ENCODE results near the gene ARPC5L. TPM values are rescaled to one million over a fixed set of nuclear protein-coding genes. Genes with fewer than 3 reads are reported as not detected.

Gene ARPC5L
- total and polyA plus RNA-seq, 10 donors = 33.6 to 75.3 (median 48.3) TPM

DNA sequence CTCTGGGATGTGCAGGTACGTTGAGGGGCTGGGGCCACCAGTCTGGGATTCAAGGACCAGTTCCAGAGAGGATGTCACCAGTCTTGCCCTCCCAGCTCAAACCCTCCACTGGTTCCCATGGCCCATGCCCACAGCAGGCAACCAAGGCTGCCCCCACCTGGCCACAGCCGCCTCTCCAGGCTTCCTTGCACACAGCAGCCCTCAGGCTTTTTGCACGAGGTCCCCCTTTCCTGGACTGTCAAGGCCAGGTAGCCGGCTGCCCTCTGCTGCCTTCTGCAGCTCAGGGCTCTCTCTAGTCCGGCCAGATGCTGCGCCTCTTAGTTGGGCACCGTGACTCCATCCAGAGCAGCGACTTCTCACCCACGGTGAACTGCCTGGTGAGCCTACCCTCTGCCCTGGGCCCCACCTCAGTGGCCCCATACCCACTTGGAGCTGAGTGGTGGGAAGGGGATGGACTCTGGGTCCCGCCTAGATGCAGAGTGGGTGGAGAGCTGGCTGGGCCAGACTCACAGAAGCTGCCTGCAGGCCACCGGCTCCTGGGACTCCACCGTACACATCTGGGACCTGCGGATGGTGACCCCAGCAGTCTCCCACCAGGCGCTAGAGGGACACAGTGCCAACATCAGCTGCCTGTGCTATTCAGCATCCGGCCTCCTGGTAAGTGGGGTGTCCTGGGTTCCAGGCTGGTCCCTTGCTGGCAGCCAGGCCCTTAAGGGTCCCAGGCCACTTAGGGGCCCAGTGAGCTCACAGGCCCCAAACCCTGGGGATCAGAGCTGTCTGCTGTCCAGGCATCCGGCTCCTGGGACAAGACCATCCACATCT, 5.8 kb upstream of the ARPC5L start:
- H3K9me3 ChIP-seq = no peaks in the 10 kb centered on the region
- WGBS, 5 donors = 53 to 76% (median 68%) methylated on average over 7 to 16 of the region's 16 CpGs
- H3K4me3 ChIP-seq = no peak overlapping the region
- peaks cover 33 to 61% (median 46%) of the 10 kb centered on the region in 6 donors for H3K4me1 ChIP-seq
- intact Hi-C loops (cut with DNase I; ENCODE audit: low total_unique reads) = loop anchor here (10.0 kb wide), 1 partner anchor 289 kb away; the partner anchor contains the start of gene SCAI
- peak; percentile 77 for DNase-seq
- peaks cover 3 to 52% (median 48%) of the 10 kb centered on the region in 6 donors for H3K36me3 ChIP-seq
- no peaks in the 10 kb centered on the region for H3K27me3 ChIP-seq (replicated peaks in 1 of 7)
- no peak overlapping the region for H3K27ac ChIP-seq
- no peak for TF ChIP-seq POLR2A (IDR thresholded peaks at IDR 0.05)
- TF ChIP-seq, protein P1, sequence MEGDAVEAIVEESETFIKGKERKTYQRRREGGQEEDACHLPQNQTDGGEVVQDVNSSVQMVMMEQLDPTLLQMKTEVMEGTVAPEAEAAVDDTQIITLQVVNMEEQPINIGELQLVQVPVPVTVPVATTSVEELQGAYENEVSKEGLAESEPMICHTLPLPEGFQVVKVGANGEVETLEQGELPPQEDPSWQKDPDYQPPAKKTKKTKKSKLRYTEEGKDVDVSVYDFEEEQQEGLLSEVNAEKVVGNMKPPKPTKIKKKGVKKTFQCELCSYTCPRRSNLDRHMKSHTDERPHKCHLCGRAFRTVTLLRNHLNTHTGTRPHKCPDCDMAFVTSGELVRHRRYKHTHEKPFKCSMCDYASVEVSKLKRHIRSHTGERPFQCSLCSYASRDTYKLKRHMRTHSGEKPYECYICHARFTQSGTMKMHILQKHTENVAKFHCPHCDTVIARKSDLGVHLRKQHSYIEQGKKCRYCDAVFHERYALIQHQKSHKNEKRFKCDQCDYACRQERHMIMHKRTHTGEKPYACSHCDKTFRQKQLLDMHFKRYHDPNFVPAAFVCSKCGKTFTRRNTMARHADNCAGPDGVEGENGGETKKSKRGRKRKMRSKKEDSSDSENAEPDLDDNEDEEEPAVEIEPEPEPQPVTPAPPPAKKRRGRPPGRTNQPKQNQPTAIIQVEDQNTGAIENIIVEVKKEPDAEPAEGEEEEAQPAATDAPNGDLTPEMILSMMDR (IDR thresholded peaks at IDR 0.05 in 8 of 11, conservative IDR thresholded peaks at IDR 0.05 in 3 of 11) = peak in 6 of 11 experiments; percentile 6 to 37 (median 18)
- TF ChIP-seq POLR2AphosphoS5 (IDR thresholded peaks at IDR 0.05) = peak in 1 of 3 donors; percentile 48

DNA sequence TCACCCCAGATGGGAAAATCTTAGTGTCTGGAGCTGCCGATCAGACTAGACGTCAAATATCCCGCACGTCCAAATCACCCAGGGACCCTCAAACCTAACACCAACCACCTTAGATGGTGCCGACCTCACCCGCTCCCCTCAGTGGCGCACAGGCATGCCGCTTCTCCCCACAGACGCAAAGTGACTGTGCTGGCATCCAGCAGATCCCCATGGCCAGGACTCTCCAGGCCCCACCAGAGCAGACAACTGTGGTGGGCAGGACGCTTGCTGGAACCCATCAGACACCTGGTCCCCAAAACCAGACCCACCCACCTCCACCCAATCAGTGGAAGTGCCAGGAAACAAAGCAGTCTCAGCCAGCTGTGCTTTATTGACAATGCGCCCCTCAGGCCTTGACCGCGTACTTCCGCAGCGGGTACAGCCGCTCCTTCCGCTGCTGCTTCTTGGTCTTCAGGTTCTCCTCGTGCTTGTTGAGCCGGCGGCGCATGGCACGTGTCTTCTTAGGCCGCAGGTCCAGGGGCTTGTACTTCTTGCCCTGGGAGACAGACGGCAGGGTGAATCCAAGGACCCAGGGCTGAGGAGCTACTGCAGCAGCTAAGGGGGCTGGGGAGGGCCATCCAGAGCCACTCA, 4.3 kb upstream of the ARPC5L start:
- 88 to 96% (median 91%) methylated on average over 20 to 24 of the region's 24 CpGs for WGBS, 5 donors
- Histone ChIP-seq H3K4me3 (no peak overlapping the region), H3K36me3 (peaks cover 3 to 52% (median 48%) of the 10 kb centered on the region in 6 donors), H3K4me1 (peaks cover 33 to 60% (median 48%) of the 10 kb centered on the region in 6 donors), H3K9me3 (no peaks in the 10 kb centered on the region), H3K27ac (no peak overlapping the region), H3K27me3 (replicated peaks in 1 of 7) (no peaks in the 10 kb centered on the region)
- no peak for DNase-seq
- TF ChIP-seq POLR2AphosphoS5 (IDR thresholded peaks at IDR 0.05) (peak in 2 of 3 donors; percentile 25 to 64), POLR2A (IDR thresholded peaks at IDR 0.05) (no peak)
- intact Hi-C loops (cut with DNase I; ENCODE audit: low total_unique reads) = loop anchor here (10.0 kb wide), 1 partner anchor 287 kb away; the partner anchor contains the start of gene SCAI

DNA sequence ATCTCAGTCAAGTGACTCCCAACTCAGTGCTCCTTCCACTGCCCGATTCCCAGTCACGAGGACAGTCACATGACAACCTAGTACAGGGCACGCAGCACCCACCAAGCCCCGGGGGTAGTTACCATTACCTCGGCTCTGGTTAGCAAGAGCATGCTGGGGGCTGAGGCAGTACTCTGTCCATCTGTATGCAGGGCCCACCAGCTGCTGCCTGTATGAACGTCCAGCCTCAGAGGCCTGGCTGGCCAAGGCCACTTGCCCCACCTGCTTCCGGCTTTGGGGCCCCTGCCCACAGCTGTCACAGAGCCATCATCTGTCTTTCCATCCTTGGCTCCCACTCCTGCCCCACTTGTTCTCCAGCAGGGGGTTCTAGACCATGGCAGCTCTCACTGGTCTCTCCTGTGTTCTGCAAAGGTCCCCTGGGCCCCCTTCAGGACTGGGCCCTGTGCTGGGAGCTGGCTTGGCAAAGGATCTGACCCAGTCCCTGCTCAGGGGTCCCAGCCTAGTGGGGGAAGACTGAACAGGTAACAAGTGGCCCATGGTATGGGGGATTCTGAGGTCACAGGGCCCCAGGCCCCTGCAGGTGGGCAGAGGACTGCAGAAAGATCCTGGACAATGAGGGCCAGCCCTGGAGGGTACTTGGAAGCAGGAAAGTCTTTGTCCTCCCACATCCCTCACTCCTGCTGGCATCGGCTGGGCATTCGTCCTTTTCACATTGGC, 3.4 kb upstream of the ARPC5L start:
- 68 to 84% (median 79%) methylated on average over 7 to 9 of the region's 9 CpGs for WGBS, 5 donors
- TF ChIP-seq POLR2AphosphoS5 (IDR thresholded peaks at IDR 0.05) (peak in 1 of 3 donors; percentile 25), POLR2A (IDR thresholded peaks at IDR 0.05) (no peak)
- TF ChIP-seq, protein P1 (IDR thresholded peaks at IDR 0.05 in 8 of 11, conservative IDR thresholded peaks at IDR 0.05 in 3 of 11) = no peak
- Histone ChIP-seq H3K9me3 (no peaks in the 10 kb centered on the region), H3K27me3 (replicated peaks in 1 of 7) (no peaks in the 10 kb centered on the region), H3K27ac (peak overlapping the region in 1 of 8 donors; percentile 6), H3K4me3 (no peak overlapping the region), H3K36me3 (peaks cover 3 to 52% (median 48%) of the 10 kb centered on the region in 6 donors), H3K4me1 (peaks cover 31 to 60% (median 48%) of the 10 kb centered on the region in 6 donors)
- intact Hi-C loops (cut with DNase I; ENCODE audit: low total_unique reads) = loop anchor here (10.0 kb wide), 1 partner anchor 286 kb away; the partner anchor contains the start of gene SCAI
- DNase-seq = no peak

All from spleen (tissue), 11 donors.